GM19395 (cell line): Measurements from ENCODE around the gene ORMDL1.

ENCODE experiments used
- ATAC-seq: cut with Tn5 transposase; IDR thresholded peaks from one replicate; pipeline ENCODE4 v1.9.1; 2021; ENCODE audit warnings: mild to moderate bottlenecking, moderate library complexity; ENCODE audit not compliant: unreplicated experiment

Gene ORMDL1

GRCh38 chr2:189783927-189784867, at the start of gene ORMDL1, which contains the start of gene PMS1:
ORMDL1 (minus strand) TSS chr2:189784339; CDS start chr2:189782595, 1,744 bp downstream.
PMS1 (plus strand) TSS chr2:189784450; CDS start chr2:189791810, 7,360 bp downstream.
- peak; percentile 93 for ATAC-seq

DNA sequence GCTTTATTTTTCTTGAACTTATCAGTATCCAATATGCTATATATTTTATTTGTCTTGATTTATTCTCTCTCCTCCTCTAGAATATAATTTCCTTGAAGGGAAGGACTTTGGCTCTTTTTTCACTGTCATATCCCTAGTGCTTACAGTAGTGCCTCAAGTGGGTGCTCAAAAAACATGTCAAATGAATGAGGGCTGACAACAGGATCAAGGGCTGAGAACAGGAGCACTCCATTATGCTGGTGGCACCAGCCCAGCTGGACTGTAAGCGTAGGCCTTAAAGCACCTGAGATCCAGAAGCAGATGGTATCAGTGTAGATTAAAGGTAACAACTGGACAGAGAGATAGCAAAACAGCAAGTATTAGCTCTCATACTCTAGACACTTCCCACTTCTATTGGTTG, 46.4 kb upstream of the ORMDL1 start:
- no peak for ATAC-seq

DNA sequence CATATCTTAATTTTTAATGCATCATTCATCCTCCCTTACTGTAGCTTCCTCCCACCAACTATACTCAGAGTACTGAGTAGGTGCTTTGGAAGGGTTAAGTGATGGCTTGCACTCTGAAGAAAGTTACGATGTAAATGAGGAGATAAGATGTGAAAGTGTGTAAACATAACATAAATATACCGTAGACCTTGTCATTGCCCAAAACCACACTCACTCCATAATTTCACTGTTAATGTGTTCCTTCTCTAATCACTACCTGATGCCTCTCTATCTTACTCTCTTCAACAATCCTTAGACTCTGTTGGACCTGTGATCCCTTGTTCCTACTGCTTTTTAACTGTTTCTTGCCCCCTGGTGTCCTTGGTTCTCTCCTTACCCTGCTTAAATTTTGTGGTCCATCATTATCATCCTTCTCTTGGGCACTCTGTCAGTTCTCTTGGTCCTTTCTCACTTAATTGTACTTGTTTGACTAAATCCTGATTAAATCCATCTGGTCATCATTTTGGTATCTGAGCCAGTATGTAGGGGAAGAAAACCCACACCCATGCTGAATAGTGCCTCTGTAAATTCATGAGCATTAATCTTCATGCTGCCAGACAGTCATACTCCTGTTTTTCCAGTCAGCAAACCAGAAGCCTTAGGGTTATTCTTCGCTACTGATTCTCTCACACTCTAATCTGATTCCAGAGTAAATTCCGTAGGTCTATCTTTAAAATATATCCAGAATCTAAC, 45.1 kb upstream of the ORMDL1 start:
- ATAC-seq = no peak

DNA sequence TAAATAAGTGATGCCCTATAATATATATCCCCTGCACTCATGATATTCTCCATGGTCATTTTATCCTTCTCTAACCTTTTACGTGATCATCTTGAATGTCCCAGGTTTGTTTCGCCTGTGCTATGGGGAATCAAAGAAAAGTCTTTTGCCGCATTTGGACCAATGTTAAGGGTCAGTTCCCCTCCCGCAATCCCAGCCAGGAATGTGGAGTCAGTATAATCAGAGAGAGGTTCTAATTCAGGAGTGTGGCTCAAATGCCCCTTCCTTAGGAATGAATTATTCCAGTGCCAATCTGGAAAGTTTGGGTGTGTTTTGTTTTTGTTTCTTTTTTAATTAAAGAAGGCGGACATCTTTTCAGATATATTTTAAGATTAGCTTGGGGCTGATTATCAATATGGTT, 41.9 kb upstream of the ORMDL1 start:
- ATAC-seq = no peak

- ATAC-seq = no peak
These were observed 40.7 kb upstream of the ORMDL1 start for GRCh38 chr2:189824694-189825396.

GRCh38 chr2:189821953-189822748, 38.0 kb upstream of the ORMDL1 start:
- ATAC-seq = no peak

DNA sequence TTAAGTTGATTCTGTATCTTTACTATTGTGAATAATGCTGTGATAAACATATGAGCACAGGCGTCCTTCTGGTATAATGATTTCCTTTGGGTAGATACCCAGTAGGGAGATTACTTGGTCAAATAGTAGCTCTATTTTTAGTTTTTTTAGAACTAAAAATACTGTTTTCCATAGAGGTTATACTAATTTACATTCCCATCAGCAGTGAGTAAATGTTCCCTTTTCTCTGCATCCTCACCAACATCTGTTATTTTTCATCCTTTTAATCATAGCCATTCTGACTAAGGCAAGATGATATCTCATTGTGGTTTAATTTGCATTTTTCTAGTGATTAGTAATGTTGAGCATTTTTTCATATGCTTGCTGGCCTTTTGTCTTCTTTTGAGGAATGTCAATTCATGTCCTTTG, 35.2 kb upstream of the ORMDL1 start:
- no peak for ATAC-seq

DNA sequence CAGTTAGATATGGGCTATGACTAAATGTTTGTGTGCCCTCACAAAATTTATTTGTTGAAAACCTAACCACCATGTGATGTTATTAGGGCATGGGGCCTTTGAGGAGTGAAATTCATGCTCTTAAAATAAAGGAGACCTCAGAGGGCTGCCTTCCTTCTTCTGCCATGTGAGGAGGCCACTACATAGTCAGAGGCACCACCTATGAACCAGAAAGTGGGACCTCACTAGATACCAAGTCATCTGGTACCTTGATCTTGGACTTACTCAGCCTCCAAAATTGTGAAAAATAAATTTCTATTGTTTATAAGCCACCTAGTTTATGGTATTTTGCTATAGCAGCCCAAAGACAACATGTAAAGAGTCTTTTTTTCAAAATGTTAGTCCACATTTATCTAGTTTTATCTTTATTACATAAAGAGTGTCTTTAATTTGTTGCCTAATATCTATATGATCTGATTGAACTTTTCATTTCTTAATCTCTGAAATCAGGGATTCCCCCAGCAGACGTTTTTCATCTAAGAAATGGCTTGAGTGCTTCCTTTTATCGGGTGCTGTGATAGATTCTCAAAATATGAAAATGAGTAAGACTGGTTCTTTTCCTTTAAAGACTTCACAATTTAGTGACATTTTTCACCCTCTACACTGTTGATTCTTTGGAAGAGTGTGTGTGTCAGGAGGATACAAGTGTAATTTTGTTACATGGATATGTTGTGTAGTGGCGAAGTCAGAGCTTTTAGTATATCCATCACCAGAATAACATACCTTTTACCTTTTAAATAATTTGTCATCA, 34.3 kb upstream of the ORMDL1 start:
- no peak for ATAC-seq

GRCh38 chr2:189803431-189803830, 19.3 kb upstream of the ORMDL1 start:
- no peak for ATAC-seq

- no peak for ATAC-seq
These were observed 18.3 kb upstream of the ORMDL1 start for GRCh38 chr2:189802396-189802912.

- ATAC-seq = no peak
These were observed 15.4 kb upstream of the ORMDL1 start for GRCh38 chr2:189799531-189799930.

GRCh38 chr2:189799030-189799331, 14.8 kb upstream of the ORMDL1 start:
- ATAC-seq = no peak

GRCh38 chr2:189798312-189799029, 14.3 kb upstream of the ORMDL1 start:
- peak; percentile 84 for ATAC-seq

DNA sequence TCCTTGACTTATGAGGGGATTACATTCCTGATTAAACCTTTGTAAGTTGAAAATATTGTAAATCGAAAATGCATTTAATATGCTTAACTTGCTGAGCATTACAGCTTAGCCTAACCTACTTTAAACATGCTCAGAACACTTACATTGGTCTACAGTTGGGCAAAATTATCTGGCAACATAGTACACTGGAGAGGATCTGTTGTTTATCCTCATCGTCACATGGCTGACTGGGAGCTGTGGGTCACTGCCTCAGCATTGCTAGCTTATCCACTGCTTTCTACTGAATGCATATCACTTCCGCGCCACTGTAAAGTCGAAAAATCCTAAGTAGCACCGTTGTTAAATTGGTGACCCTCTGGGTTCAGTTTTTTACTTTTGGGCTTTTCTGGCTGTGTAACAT, 13.8 kb upstream of the ORMDL1 start:
- no peak for ATAC-seq

DNA sequence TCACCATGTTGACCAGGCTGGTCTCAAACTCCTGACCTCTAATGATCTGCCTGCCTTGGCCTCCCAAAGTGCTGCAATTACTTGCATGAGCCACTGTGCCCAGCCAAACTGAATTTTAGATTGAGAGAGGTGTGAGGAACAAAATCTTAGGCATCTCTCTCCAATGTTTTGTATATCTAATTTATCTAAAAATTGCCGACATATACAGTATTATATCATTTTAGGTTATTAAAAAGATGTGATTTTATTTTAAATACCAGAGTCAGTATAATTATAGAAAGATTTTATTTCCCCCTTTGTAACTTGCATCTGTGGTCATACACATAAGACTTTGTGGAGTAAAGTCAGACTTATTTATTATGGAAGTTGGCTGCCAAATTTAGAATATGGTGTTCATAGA, 10.2 kb upstream of the ORMDL1 start:
- no peak for ATAC-seq

DNA sequence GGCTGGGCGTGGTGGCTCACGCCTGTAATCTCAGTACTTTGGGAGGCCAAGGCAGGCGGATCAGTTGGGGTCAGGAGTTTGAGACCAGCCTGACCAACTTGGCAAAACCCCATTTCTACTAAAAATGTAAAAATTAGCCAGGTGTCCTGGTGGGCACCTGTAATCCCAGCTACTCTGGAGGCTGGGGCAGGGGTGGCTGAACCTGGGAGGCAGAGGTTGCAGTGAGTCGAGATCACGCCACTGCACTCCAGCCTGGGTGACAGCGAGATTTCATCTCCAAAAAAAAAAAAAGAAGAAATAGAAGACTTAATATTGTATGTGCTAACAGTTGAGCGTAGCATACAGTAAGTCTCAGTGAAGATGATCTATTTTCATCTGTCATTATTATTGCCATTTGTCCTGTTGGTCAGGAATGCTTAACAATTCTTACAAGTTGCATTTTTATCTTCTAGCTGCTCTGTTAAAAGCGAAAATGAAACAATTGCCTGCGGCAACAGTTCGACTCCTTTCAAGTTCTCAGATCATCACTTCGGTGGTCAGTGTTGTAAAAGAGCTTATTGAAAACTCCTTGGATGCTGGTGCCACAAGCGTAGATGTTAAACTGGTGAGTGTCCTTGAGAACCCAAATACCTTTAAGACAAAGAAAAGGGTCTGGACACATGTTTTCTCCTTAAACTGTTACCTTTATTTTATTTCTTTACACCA, 7.4 kb upstream of the ORMDL1 start:
- ATAC-seq = no peak

DNA sequence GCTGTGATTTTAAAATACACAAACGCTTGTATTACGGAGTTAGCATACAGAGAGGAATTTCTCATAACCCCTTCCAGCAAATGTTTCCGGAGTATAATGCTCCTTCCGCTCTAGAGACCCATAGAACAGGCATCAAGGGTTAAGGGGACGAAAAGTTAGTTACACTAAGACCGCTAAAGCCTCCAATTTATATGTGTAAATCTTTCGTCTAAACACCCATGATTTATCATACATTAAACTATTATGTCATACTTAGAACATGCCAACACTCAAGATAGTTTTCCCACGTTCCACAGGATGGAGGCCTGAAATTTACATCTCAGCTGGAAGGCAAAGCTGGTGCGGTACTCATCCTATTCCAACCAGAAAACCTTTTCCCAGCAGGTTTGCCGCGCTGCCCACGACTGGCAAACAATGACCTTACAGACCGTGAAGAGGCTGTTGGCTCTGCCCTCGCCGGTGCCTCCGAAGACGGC, 650 bp downstream of the ORMDL1 start:
- ATAC-seq = peak; percentile 30

GRCh38 chr2:189782221-189782671, 1.9 kb downstream of the ORMDL1 start:
- no peak for ATAC-seq
